Stimulated activated CD8-positive, alpha-beta memory T cell treated with anti-CD3 and anti-CD28 coated beads, Interleukin-12 subunit alpha, Interleukin-12 subunit beta, amount 100 ng/mL, for 24 hours (primary cell): ENCODE data around the gene KCNH6.

Experiments
- DNase-seq: peaks from one replicate; pipeline ENCODE4 v3.0.0-alpha.2; 2020; ENCODE audit errors: extremely low read depth

Gene KCNH6

DNA sequence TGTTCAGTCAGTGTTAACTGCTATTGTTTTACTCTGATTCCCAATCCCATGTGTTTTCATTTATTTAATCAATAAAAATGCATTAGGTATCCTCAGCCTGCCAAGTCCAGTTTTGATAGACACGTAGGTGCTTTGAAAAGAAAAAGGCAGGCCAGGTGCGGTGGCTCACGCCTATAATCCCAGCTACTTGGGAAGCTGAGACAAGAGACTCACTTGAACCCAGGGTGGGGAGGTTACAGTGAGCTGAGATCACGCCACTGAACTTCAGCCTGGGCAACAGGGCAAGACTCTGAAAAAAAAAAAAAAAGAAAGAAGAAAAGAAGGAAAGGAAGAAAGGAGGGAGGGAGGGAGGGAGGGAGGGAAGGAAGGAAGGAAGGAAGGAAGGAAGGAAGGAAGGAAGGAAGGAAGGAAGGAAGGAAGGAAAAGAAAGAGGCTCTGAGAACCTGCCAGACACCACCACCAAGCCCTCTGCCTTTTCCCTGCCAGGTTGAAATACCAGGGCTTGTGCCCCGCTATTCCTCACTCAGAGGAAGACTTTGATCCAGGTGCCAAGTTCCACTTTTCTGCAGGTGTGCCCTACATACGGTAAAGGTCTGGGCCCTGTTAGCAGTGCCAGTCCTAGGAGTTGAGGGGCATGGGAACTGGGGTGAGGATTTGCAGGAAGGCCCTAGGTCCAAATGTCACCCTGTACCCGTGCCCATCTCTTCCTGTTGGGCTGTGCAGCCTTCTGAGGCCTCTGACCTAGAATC, 10.1 kb upstream of the KCNH6 start:
- no peak for DNase-seq

DNA sequence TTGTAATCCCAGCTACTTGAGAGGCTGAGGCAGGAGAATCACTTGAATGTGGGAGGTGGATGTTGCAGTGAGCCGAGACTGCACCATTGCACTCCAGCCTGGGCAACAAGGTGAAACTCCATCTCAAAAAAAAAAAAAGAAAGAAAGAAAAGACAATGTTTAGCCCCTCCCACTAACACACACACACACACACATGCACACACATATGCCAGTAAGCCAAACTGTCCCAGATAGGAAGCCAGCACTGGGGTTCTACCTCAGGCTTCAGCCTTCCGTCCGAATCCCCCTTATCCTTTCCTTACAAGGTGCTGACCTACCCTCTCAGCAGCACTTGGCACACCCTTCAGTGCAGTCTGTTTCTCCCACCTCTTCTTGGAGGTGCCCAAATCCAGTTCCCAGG, 8.7 kb upstream of the KCNH6 start:
- DNase-seq = no peak

DNA sequence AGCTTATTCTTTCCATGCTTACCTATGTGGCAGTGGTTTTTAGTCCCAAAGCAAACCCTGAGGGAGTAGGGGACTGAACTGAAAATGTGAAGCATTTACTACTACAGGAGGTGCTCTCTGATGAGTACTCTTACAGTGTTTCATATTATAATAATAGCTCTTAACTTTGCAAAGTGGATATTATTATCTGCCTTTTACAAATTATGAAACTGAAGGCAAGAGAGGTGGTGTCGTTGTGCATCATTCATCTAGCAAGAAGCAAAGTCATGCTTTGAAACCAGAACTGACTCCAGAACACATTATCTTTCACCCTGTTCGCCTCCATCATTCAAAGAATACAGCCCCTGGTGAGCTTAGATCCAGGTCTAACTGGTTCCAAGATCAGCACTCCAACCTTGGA, 8.2 kb upstream of the KCNH6 start:
- no peak for DNase-seq

DNA sequence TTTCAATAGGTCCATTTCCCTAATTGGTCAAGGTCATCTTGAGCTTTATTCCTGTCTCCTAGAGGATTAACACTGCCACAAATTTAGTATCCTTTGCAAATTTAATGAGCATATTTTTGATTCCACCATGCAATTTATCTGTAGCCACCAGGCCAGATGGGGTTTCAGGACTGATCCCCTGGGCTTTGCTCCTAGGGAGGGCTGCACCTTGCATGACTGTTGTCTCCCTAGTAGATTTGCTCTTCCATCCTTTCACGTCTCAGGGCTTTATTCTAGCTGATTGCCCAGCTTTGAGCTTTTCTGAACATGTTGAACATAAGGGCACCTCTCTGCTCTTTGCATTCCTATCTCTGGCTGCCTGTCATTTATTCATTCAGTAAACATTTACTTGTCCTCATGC, 7.7 kb upstream of the KCNH6 start:
- no peak for DNase-seq

DNA sequence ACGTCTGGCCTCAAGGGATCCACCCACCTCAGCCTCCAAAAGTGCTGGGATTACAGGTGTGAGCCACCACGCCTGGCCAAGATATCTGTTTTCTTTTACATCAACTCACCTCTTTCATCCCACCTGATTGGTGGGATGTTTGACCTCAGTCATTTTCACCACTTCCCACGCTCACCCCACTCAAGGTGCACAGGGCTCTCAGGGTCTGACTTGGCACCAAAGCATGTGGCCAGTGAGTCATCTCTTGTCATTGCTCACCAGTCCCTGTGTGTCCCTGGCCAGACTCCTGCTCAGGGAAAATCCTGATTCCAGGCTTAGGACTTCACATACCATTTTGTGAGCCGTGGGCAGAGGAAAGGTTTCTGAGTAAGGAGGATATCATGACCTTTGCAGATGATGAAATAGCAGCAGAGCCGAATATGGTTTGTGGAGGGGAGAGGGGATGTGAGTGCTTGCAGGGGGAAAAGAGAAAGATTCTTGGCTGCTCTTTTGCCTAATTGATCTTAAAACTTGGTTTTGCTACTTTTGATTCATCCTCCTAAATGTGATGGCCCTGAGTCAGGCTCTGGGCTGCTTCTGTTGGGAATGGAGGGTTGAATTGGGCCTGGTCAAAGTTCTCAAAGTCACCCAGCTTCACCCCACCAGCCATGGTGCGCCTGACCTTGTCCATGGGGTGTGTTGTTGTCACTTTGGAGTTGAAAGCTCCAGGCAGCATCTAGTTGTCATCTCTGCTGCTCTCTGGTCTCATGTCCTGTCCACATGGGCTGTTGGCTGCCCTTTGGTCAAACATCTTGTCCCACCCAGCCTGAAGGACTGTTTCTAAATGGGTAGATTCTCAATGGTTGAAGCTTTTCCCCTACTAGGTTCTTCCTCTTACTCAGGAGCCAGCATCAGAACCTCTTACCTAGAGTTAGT, 6.0 kb upstream of the KCNH6 start:
- DNase-seq = no peak

DNA sequence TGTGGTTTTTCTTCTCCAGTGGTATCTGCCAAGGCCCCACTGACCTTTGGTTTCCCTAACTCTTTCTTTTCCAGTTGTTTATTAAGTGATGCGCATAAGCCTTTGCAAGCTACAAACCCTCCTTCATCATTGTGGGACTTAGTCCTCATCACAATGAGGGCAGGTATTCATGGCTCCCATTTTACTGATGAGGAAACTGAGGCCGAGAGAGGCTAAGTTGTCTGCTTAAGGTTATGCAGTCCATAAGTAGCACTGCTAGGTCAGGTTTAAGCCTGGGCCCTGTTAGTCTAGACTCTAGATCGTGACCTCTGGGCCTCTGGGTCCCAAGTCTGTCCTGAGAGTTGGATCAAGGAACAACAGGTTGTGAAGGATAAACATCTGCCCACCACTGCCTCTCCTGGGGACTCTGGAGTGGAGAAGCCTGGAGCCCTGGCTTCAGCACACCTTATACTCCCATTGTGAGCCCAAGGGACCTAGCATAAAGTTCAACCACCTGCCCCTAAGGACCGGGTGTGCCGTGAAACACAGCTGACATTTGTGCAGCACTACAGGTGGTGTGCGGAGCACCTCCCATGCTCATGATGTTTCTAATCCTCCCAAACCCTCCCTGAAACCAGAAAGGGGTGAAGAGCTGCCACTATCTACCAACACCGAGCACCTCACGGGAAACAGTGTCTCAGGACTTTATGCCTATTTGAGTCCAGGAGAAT, 5.2 kb upstream of the KCNH6 start:
- DNase-seq = no peak

DNA sequence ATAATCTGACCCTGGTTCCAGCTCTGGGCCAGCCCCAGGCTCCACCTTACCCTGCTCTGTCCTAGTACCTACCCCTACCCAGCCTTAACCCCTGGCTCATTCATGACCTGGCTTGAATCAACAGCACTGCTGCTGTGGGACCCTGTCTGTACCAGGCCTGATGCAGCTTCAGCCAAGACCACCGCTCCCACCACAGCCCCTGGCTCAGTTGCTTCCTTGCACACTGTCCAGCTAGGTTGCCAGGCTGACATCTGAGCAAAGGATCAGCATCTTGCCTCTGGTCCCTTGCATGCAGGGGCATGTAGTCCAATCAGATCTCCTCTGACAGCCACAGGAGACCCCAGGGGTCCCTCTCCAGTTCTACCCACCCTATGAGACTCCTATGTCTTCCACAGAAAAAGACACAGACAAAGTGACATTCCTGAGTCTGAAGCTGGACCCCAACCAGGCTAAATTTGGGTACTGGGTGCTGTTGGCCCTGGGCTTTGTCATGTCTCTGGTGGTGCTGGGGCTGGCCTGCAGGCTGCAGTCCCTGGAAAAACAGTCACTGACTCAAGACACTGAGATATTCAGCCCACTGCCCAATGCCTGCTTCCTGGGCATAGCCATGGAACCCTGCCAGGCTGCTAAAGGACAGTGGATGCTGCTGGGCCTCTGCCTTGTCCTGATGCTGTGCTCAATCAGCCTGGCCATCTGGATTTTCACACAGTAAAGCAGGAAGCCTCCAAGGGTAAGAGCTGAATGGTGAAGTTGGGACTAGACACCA, 3.9 kb upstream of the KCNH6 start:
- DNase-seq = no peak

DNA sequence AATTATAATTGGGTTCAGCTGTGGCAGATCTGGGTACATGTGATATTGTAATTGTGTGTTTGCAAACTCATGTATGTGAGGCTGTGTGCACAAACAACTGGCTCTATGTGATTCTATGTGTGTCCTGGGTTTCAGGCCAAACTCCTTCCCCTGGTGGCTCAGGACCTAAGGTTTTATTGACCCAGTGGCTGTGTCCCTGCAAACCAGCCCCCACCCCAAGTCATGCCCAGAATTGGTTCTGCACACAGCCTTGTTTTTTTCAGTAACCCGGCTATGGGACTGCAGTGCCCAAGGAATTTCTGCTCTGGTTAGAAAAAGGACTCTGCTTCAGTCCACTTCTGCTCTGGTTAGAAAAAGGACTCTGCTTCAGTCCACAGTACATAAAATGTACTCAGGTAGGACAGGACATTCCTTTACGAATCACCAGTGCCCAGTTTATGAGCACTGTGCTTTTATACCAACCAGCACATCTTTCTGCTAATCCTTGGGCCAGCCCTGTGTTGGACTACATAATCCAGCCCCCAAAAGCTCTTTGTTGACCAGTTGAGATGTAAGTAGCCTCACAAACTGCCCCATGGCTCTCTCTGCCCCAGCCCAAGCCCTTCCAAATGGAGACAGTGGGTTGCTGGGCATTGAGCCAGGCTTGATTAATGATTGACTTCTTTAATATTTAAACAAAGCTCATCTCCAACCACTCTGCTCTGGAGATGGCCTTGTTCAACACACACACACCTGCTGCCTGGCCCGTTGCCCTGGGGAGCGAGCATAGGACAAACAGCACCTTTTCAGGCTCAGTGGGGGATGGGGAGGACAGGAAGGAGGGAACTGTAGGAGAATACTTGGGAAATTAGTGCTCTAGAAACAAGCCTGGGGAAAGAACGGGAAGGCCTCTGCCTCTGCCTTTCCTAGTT, 2.9 kb upstream of the KCNH6 start:
- no peak for DNase-seq

DNA sequence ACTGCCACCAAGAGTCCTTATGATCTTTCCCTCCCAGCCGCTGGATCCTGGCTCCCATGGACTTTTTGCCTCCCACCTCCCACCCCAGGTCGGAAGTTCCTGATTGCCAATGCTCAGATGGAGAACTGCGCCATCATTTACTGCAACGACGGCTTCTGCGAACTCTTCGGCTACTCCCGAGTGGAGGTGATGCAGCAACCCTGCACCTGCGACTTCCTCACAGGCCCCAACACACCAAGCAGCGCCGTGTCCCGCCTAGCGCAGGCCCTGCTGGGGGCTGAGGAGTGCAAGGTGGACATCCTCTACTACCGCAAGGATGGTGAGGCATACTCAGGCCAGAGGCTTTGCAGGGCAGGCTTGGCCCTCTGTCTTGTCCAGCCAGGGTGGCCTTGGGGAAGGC, 893 bp downstream of the KCNH6 start:
- DNase-seq = no peak

DNA sequence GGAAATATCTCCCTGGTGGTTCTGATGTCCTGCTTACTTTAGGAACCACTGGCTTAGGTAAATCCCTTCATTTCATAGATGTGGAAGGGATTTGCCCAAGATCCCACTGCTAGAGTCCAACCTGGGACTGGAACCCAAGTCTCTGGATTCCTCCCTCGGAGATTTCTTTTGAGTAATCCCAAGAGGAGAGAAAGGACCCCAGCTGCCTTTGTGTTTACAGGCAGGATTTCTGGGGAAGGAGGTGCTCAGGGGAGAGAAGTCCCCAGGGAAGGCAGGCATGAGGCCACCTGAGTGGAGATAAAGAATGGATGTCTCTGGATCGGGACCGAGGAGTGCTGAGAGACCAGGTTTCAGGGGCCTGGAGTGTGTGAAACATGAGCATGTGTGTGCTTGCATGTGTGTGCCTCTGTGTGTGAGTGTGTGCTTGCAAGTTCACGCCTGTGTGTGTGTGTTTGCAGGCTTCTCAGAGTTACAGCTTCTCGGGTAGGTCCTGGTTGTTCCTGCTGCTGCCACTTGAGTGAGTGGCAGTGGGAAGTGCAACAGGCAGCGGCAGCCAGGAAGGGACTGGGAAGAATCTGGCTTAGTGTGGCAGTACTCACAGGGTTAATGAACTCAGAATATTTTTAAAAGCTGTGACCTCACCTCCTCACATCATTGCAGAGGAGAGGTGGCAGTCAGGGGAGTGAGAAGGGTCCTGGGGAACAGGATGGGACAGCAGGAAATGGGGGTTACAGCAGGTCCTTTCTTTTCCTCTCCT, 2.2 kb downstream of the KCNH6 start:
- no peak for DNase-seq

DNA sequence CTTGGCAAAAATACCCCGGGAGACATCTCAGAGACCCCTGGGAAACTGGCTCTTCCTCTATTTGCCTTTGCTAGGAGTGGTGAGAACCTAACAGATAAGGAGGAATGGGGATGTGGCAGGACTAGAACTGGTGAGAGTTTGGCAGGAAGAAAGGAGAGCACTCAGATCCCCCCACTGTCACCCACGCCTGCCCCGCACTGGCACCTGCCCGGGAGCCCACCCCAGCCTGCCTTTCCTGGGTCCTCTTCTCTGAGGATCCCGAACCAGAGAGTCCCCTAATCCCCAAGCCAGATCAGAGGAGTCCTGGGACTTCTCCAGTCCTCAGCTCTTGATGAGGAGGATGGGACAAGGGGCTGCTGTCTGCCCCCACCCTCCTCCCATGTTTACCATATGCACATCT, 3.7 kb downstream of the KCNH6 start:
- DNase-seq = no peak

DNA sequence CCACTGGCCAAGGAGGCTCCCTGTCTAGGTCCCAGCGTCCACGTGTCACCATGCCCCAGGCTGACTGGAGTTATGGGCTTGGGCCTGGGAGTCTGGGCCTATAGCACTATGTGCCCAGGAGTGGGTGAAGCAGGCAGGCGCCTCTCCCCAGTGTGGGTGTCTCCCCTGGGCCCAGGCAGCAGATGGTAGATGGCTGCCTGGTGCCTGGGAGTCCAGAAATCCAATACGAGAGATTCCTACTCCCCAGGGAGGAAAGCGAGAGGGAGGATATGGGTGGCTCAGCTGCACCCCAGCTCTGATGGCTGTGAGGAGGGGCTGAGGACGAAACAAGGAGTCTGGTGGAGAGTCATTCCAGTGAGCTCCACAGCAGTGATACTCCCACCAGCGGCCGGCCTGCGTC, 5.0 kb downstream of the KCNH6 start:
- no peak for DNase-seq

DNA sequence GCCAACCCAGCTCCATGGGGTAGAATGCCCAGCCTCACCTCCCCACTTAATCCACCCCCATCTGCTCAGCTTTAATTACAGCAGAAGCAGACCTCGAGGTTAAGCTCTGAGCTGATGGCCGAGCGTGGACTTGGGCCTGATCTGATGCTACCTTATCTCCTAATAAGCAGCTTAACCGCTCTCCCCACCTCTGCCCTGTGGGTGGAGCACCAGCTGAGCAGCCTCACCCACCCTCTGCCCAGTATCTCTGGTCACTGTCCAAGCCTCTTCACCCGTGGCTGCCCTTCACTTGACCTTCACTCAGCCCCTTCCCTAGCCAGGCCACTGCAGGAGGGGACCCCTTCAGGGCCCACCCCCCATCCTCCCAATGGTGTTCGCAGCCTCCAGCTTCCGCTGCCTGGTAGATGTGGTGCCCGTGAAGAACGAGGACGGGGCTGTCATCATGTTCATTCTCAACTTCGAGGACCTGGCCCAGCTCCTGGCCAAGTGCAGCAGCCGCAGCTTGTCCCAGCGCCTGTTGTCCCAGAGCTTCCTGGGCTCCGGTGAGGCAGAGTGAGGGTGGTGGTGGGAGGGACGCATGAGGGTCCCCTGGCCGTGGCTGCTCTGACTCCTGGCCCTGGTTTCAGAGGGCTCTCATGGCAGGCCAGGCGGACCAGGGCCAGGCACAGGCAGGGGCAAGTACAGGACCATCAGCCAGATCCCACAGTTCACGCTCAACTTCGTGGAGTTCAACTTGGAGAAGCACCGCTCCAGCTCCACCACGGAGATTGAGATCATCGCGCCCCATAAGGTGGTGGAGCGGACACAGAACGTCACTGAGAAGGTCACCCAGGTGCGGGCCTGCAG, 6.8 kb downstream of the KCNH6 start:
- DNase-seq = no peak

DNA sequence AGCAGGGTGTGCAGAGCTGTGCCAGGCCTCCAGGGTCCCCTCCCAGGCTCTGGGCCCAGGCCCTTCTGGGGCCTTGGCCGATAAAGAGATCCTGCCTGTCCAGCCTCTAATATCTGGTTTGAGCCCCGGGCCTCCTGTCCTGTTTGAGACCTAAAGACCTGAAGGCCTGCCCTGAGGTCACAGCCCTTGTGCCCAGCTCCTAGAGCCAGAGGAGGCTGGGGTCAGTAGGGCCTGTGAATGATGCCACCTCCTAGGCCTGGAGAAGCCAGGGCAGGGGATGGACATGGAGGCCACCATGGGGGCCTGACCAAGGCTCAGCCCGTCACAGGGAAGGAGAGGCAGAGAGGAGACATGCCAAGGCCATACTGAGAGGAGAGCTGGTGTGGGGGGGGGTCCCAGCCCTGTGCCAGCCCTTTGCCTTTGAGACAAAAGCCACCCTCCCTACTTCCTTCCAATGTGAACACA, 7.4 kb downstream of the KCNH6 start:
- DNase-seq = no peak

DNA sequence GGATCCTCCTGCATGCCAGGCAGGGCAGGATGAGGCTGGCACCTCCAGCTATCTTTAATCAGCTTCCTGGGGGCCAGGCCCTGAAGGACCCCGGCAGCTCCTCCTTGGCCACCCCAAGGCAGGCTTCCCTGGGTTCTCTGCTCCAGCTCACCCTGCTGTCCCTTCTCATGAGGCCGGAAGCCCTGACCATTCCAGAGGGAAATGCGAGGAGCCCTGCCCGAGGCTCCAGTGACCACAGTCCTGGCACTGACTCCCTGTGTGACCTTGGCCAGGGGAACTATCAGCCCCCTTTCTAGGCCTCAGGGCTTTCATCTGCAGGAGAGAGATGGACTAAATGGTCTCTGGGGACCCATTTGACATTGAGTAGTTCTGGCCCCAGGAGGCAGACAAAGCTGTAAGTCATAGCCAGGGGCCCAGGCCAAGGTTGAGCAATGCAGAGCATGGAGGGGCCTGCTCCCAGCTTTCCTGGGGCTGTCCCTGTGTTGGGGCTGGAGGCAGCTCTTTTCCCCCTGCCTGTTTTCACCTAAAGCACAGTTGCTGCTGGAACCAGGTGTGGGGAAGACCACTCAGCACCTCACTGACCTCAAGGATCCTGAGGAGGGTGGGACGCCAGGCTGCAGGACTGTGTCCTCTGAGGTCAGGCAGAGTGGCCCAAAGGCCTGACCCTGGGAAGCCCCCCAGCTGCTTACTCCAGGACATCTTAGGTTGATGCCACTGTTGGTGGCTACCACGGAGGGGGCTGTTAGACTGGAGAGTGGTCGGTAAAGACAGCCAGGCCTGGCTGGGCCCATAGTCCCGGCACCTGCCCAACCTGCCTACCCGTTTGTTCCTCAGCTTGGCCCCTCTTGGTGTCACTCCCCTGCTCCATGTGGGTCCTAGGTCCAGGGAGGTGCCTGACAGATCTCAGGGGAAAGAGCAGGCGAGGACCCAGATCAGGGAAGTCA, 8.1 kb downstream of the KCNH6 start:
- DNase-seq = no peak

DNA sequence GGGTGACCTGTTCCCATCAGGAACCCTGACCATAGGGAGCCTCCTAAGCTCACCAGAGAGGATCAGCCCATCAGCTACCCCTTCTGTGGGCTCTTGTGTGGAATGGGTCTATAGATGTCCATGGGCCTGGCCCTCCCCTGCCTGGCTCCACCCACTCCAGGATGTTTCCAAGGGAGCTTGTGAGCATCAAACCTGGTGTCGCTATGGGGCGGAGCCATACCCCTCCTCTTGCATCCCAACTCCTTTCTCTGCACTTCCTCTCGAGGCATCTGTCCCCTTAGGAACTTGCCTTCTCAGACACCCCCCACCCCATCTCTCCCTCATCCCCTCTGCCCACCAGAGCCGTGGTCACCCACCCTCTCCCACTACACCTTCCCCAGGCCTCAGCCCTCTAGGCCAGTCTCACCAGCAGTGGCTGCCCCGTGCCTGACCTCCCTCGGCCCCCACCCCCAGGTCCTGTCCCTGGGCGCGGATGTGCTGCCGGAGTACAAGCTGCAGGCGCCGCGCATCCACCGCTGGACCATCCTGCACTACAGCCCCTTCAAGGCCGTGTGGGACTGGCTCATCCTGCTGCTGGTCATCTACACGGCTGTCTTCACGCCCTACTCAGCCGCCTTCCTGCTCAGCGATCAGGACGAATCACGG, 10.4 kb downstream of the KCNH6 start:
- no peak for DNase-seq

DNA sequence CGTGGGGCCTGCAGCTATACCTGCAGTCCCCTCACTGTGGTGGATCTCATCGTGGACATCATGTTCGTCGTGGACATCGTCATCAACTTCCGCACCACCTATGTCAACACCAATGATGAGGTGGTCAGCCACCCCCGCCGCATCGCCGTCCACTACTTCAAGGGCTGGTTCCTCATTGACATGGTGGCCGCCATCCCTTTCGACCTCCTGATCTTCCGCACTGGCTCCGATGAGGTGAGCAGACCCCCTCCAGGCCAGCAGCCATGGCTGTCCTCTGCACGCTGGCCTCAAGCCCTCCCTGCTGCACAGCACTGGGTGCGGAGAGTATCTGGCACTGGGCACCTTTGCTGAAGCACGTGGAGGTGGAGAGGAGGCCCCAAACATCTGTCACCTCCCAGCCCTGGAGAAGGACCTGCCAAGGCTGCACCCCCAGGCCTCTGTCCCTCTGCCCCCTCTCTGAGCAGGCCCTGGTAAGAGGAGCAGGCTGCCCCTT, 11.0 kb downstream of the KCNH6 start:
- no peak for DNase-seq
